HG03469 (cell line): ENCODE data around the gene MAPK11.
"Not testable (repeated sequence)": the region's sequence is repeated elsewhere in the genome, so short reads cannot be mapped to it uniquely, and the experiment has no call there.

Experiments
- ATAC-seq: cut with Tn5 transposase; IDR thresholded peaks from one replicate; pipeline ENCODE4 v1.9.1; 2021; ENCODE audit warnings: mild to moderate bottlenecking, moderate library complexity, moderate number of reproducible peaks; ENCODE audit not compliant: unreplicated experiment

The MAPK11 gene

GRCh38 chr22:50278956-50279619 is 8.9 kb upstream of the MAPK11 start:
- ATAC-seq = no peak

- ATAC-seq = no peak
Observed at GRCh38 chr22:50278461-50278860, 8.3 kb upstream of the MAPK11 start.

GRCh38 chr22:50277761-50278160 is 7.6 kb upstream of the MAPK11 start:
- no peak for ATAC-seq

DNA sequence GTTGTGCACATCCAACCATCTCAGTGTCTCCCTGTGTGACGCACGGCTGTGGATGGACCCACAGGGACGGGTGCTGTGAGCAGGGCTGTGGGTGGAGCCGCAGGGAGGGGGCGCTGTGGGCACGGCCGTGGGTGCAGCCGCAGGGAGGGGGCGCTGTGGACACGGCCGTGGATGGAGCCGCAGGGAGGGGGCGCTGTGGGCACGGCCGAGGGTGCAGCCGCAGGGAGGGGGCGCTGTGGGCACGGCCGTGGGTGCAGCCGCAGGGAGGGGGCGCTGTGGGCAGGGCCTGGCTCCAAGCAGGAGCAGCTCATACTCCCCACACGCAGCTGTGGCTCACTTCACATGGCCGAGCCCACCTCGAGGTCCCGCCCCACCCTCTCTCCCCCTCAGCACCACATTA is 6.0 kb upstream of the MAPK11 start:
- ATAC-seq = no peak

DNA sequence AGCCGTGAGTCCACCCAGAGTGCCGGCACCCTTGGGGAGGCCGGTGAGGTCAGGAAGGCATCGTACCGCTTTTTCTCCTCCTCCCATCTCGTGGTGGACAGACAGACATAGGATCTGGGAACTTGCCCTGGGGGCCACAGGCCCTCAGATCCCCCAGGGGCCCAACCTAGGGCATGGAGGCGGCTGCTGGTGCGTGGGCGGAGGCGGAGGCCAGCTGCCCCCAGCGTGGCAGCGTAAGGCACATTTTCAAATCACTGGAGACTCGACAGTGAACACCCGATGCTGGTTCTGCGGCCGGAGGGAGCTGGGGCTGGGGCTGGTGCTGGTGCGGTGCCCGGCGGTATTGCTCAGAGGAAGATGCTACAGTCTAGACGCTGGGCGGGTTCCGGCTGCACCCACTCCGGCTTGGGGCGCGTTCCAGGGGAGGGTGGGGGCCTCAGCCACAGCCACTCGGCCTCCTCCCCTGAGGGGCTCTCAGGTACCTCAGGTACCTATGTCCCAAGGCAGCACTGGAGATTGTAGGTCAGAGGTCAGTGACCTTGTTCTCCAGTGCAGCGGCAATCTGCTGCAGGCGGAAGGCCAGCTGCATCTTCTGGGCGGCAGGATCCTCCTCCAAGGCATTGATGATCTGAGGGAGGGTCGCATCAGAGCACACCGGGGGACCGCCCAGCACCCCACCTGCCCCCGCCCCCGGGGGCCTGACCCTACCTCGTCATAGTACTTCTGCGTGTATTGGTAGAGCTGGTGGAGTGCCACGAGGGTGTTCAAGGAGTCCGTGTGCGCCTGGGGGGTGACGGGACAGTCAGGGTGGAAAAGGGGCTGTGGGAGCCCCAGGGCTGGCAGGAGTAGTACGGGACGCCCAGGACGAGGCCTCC is 5.2 kb upstream of the MAPK11 start:
- ATAC-seq = no peak

DNA sequence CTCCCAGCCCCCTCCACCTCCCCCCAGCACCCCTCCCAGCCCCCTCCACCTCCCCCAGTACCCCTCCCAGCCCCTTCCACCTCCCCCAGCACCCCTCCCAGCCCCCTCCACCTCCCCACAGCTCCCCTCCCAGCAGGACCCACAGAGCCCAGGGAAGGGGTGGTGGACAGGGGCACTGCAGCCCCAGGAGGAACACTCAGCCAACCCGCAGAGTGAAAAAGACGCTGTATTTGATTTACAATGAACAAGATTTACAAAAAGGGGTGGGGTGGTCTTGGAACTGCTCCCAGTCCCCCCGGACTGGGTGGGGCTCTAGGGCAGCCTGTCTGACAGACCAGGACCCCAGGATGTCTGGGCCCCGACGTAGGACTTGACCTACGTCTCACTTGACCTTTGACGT is 4.6 kb upstream of the MAPK11 start:
- ATAC-seq = no peak

GRCh38 chr22:50274311-50274710 is 4.1 kb upstream of the MAPK11 start:
- ATAC-seq = no peak

- not testable (repeated sequence) for ATAC-seq
Observed at GRCh38 chr22:50273781-50274180, 3.6 kb upstream of the MAPK11 start.

DNA sequence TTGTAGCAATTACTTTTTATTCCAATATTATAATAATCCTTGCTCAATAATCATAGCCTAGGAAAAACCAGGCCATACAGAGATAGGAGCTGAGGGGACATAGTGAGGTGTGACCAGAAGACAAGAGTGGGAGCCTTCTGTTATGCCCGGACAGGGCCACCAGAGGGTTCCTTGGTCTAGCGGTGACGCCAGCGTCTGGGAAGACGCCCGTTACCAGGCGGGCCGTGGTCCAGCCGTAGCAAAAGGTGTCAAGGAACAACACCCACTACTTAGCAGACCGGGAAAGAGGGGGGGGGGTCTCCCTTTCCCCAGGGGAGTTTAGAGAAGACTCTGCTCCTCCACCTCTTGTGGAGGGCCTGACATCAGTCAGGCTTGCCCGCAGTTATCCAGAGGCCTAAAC is 3.2 kb upstream of the MAPK11 start:
- ATAC-seq = not testable (repeated sequence)

- ATAC-seq = no peak
Observed at GRCh38 chr22:50272044-50272802, 2.0 kb upstream of the MAPK11 start.

DNA sequence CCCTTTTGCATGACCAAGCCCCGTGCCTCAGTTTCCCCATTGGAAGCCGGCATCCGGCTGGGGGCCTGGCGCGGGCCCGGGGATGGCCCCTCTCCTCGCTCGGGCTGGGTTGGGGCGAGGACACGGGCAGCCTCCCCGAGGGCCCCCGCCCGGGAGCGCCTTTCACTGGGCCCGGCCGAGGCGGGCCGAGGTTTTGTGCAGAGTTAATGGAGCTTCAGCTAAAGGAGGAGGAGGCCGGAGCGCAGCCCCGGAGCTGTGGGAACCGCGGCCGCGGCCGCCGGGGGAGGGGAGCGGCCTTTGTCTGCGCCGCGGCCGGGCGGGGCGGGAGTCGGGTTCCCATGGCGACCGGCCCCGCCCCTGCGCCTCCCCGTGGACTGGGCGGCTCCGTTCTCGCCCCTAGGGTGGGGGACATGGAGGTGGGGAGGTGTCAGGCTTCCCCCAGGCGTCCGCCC is 1.4 kb upstream of the MAPK11 start:
- no peak for ATAC-seq

- no peak for ATAC-seq
Observed at GRCh38 chr22:50270666-50271394, 650 bp upstream of the MAPK11 start.

DNA sequence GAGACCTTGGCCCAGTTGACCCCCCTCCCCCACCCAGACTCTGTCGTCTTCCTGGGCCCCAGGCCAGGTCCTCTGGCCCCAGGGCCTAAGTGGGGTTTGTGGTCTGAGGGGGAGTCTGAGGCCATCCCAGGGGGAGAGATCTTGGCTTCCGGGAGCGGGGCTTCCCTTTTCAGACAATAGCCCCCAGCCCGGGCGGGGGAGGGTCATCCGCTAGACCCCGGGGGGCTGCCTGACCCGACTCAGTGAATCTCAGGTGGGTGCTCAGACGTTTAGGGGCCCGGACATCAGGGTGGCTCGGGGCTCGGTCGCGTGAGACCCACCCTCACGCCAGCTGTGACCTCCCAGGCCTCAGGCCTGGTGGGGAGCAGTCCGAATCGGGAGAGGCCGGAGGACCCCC is 609 bp downstream of the MAPK11 start:
- no peak for ATAC-seq

DNA sequence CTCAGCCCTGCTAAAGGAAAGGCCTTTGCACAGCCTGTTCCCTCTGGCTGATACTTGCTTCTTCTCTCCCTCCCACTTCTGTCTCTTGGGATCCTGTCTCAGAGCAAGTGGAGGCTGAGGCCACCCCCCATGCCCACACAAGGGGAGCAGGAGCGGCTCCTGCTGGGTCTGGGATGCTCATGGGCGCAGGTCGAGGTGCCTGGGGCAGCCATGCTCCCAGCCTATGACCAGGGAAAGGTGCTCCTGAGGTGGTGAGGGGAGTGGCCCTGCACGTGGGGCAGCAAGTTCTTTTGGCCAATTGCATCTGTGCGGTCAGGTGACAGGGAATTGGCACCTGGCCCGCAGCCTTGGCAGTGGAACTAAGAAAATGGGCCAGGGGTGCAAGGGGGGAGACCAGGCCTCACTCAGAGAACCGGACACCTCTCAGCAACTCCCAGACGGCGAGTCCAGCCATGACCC is 1.5 kb downstream of the MAPK11 start:
- ATAC-seq = no peak

GRCh38 chr22:50267591-50268390 is 2.4 kb downstream of the MAPK11 start:
- ATAC-seq = no peak

DNA sequence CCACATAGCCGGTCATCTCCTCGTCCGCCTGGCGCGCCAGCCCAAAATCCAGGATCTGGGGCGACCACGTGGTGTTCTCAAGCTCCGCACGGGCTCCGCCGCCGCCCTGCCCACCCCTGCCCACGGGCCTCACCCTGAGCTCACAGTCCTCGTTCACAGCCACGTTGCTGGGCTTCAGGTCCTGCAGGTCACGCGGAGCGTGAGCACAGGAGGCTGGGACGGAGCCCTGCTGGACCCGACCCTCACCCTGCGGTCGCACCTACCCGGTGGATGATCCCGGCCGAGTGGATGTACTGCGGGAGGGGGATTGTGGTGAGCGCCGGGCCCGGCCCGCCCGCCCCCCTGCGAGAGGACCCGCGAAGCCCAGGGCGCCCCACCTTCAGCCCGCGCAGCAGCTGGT is 3.2 kb downstream of the MAPK11 start:
- no peak for ATAC-seq

DNA sequence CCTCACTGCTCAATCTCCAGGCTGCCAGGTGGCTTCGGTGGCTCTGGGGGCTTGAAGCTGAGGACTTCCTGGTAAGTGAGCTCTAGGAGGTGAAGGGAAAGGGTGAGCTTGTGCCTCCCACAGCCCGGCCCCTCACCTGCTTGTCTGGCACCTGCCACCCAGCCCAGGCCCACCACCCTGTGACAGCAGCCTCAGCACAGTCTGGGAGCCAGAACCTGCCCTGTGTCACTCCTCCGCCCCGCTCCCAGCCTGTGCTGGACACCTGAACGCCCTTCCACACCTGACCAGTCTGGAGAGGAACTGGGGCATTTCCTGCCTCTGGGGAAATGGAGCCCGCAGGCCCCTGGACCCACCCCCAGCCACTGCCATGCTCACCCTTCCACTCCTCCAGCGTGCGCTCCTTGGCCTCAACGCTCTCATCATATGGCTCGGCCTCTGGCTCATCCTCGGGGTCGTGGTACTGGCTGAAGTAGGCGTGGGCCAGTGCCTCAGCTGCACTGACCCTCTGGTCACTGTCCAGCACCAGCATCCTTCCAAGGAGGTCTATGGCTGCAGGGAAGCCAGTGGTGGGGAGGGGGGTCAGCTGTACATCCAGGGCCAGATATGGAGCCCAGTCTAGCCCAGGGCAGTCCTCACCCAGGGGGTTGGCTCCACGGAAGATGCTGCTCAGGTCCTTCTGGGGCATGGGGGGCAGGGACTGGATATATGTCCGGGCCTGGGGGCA is 5.1 kb downstream of the MAPK11 start:
- no peak for ATAC-seq

- ATAC-seq = no peak
Observed at GRCh38 chr22:50264104-50264745, 6.0 kb downstream of the MAPK11 start.
